Transverse colon (tissue), 3 donors: ENCODE measurements around the gene KRTAP5-1.

Experiments used
- EP300 ChIP-seq: sonication (generic); formaldehyde crosslinking; IDR thresholded peaks from one replicate; pipeline ENCODE4 v1.6.1; 2017; ENCODE audit warnings: antibody characterized with exemption, low read depth
- POLR2A ChIP-seq: fragments of 450-650 bp; IDR thresholded peaks from one replicate; pipeline ENCODE4 v1.6.1; 2016; ENCODE audit warnings: antibody characterized with exemption, mild to moderate bottlenecking, moderate library complexity
- TF ChIP-seq, protein P1 (sequence below), 5 experiments: fragments of 200-600 bp in 3 of 5; fragments of 450-650 bp in 2 of 5; sonication (generic) in 3 of 5; IDR thresholded peaks; 1 replicate in 2 of 5; 2 replicates in 3 of 5; pipeline ENCODE4 v1.5.1; 2016 to 2017; ENCODE audit warnings: antibody characterized with exemption in 5 of 5, inconsistent platforms in 3 of 5, mild to moderate bottlenecking in 2 of 5, moderate library complexity in 1 of 5

GRCh38 chr11:1545432-1545831, 39.7 kb downstream of the KRTAP5-1 start:
- TF ChIP-seq, protein P1, sequence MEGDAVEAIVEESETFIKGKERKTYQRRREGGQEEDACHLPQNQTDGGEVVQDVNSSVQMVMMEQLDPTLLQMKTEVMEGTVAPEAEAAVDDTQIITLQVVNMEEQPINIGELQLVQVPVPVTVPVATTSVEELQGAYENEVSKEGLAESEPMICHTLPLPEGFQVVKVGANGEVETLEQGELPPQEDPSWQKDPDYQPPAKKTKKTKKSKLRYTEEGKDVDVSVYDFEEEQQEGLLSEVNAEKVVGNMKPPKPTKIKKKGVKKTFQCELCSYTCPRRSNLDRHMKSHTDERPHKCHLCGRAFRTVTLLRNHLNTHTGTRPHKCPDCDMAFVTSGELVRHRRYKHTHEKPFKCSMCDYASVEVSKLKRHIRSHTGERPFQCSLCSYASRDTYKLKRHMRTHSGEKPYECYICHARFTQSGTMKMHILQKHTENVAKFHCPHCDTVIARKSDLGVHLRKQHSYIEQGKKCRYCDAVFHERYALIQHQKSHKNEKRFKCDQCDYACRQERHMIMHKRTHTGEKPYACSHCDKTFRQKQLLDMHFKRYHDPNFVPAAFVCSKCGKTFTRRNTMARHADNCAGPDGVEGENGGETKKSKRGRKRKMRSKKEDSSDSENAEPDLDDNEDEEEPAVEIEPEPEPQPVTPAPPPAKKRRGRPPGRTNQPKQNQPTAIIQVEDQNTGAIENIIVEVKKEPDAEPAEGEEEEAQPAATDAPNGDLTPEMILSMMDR (IDR thresholded peaks at IDR 0.05), result no peak
- TF ChIP-seq EP300 (no peak), POLR2A (no peak)
